Measurements from ENCODE around the gene TH.
"Not testable (repeated sequence)": the region's sequence is repeated elsewhere in the genome, so short reads cannot be mapped to it uniquely, and the experiment has no call there.

The TH gene

GRCh38 chr11:2179516-2179915 is 7.9 kb upstream of the TH start:
- TF ChIP-seq PKNOX1 (IDR thresholded peaks at IDR 0.05) = no peak
- no peak for TF ChIP-seq SP1 (IDR thresholded peaks at IDR 0.05)
- TF ChIP-seq ARNT (IDR thresholded peaks at IDR 0.05) = no peak
- no peak for TF ChIP-seq LEF1 (IDR thresholded peaks at IDR 0.05; ENCODE audit: borderline replicate concordance)
- no peak for TF ChIP-seq ZNF384 (IDR thresholded peaks at IDR 0.05)
- TF ChIP-seq CTBP1 (IDR thresholded peaks at IDR 0.05; ENCODE audit: borderline replicate concordance) = no peak
- ChIA-PET POLR2A (no interaction called here), CTCF (interaction anchor here (1.2 kb wide), 1 partner anchor 15 kb away, joined by 3 read pairs; no protein-coding TSS in a partner anchor)
- no peak for DNase-seq (ENCODE audit: extremely low spot score)

GRCh38 chr11:2178906-2179494 is 7.4 kb upstream of the TH start:
- POLR2A ChIA-PET = no interaction called here
- no peak for DNase-seq (ENCODE audit: extremely low spot score)
- CTCF ChIA-PET = interaction anchor here (1.2 kb wide), 1 partner anchor 15 kb away, joined by 3 read pairs; no protein-coding TSS in a partner anchor
- no peak for TF ChIP-seq NFRKB (IDR thresholded peaks at IDR 0.05)
- no peak for TF ChIP-seq ZNF384 (IDR thresholded peaks at IDR 0.05)
- no peak for TF ChIP-seq LEF1 (IDR thresholded peaks at IDR 0.05; ENCODE audit: borderline replicate concordance)
- no peak for TF ChIP-seq CTBP1 (IDR thresholded peaks at IDR 0.05; ENCODE audit: borderline replicate concordance)
- no peak for TF ChIP-seq FOXM1 (IDR thresholded peaks at IDR 0.05; ENCODE audit: borderline replicate concordance)
- no peak for TF ChIP-seq L3MBTL2 (conservative IDR thresholded peaks at IDR 0.05)
- TF ChIP-seq SP1 (IDR thresholded peaks at IDR 0.05) = no peak
- TF ChIP-seq SUZ12 (IDR thresholded peaks at IDR 0.05) = no peak
- no peak for TF ChIP-seq ELF4 (IDR thresholded peaks at IDR 0.05)
- no peak for TF ChIP-seq HDGF (IDR thresholded peaks at IDR 0.05; ENCODE audit: borderline replicate concordance)

GRCh38 chr11:2178055-2178773 is 6.6 kb upstream of the TH start:
- POLR2A ChIA-PET; DNase-seq (ENCODE audit: extremely low spot score): not testable (repeated sequence)
- CTCF ChIA-PET = interaction anchor here (1.2 kb wide), 1 partner anchor 16 kb away, joined by 3 read pairs; no protein-coding TSS in a partner anchor

- CTCF ChIA-PET = no interaction called here
- DNase-seq (ENCODE audit: extremely low spot score) = no peak
- POLR2A ChIA-PET = no interaction called here
- no peak for TF ChIP-seq HDGF (IDR thresholded peaks at IDR 0.05; ENCODE audit: borderline replicate concordance)
- no peak for TF ChIP-seq ZNF384 (IDR thresholded peaks at IDR 0.05)
- no peak for TF ChIP-seq FOXA1 (IDR thresholded peaks at IDR 0.05)
- no peak for TF ChIP-seq SP1 (IDR thresholded peaks at IDR 0.05)
- TF ChIP-seq FOXM1 (IDR thresholded peaks at IDR 0.05; ENCODE audit: borderline replicate concordance) = no peak
- no peak for TF ChIP-seq SUZ12 (IDR thresholded peaks at IDR 0.05)
- TF ChIP-seq LEF1 (IDR thresholded peaks at IDR 0.05; ENCODE audit: borderline replicate concordance) = no peak
- TF ChIP-seq ARNT (IDR thresholded peaks at IDR 0.05) = no peak
- TF ChIP-seq NFRKB (IDR thresholded peaks at IDR 0.05) = no peak
These were observed 5.5 kb upstream of the TH start for GRCh38 chr11:2177076-2177475.

GRCh38 chr11:2176389-2176900 is 4.8 kb upstream of the TH start:
- ChIA-PET POLR2A (no interaction called here), CTCF (no interaction called here)
- TF ChIP-seq NFRKB (IDR thresholded peaks at IDR 0.05) = no peak
- TF ChIP-seq SUZ12 (IDR thresholded peaks at IDR 0.05) = no peak
- TF ChIP-seq ELF4 (IDR thresholded peaks at IDR 0.05) = no peak
- no peak for TF ChIP-seq ARNT (IDR thresholded peaks at IDR 0.05)

GRCh38 chr11:2175659-2176058 is 4.0 kb upstream of the TH start:
- ChIA-PET POLR2A (no interaction called here), CTCF (no interaction called here)
- TF ChIP-seq TARDBP (IDR thresholded peaks at IDR 0.05) (no peak), PKNOX1 (IDR thresholded peaks at IDR 0.05) (no peak), ZNF384 (IDR thresholded peaks at IDR 0.05) (no peak), ARNT (IDR thresholded peaks at IDR 0.05) (no peak), CTBP1 (IDR thresholded peaks at IDR 0.05; ENCODE audit: borderline replicate concordance) (no peak), FOXK2 (IDR thresholded peaks at IDR 0.05) (no peak), SUZ12 (IDR thresholded peaks at IDR 0.05) (no peak), LEF1 (IDR thresholded peaks at IDR 0.05; ENCODE audit: borderline replicate concordance) (no peak), FOXA1 (IDR thresholded peaks at IDR 0.05) (no peak), NFRKB (IDR thresholded peaks at IDR 0.05) (no peak), L3MBTL2 (conservative IDR thresholded peaks at IDR 0.05) (no peak), FOXM1 (IDR thresholded peaks at IDR 0.05; ENCODE audit: borderline replicate concordance) (no peak), ELF4 (IDR thresholded peaks at IDR 0.05) (no peak), HDGF (IDR thresholded peaks at IDR 0.05; ENCODE audit: borderline replicate concordance) (no peak), BHLHE40 (IDR thresholded peaks at IDR 0.05; ENCODE audit: borderline replicate concordance) (no peak), SP1 (IDR thresholded peaks at IDR 0.05) (no peak)
- DNase-seq (ENCODE audit: extremely low spot score) = no peak

More at GRCh38 chr11:2176389-2176900, 4.8 kb upstream of the TH start:
- no peak for DNase-seq (ENCODE audit: extremely low spot score)

- CTCF ChIA-PET = interaction anchor here (0.7 kb wide), 1 partner anchor 243 kb away, joined by 9 read pairs; no protein-coding TSS in a partner anchor
- no peak for DNase-seq (ENCODE audit: extremely low spot score)
- POLR2A ChIA-PET = no interaction called here
These were observed 2.7 kb upstream of the TH start for GRCh38 chr11:2174361-2174760.

More at GRCh38 chr11:2174361-2174760, 2.7 kb upstream of the TH start:
- TF ChIP-seq FOXK2 (IDR thresholded peaks at IDR 0.05) (no peak), BHLHE40 (IDR thresholded peaks at IDR 0.05; ENCODE audit: borderline replicate concordance) (no peak), ZNF384 (IDR thresholded peaks at IDR 0.05) (no peak), SUZ12 (IDR thresholded peaks at IDR 0.05) (no peak), TARDBP (IDR thresholded peaks at IDR 0.05) (no peak), CTBP1 (IDR thresholded peaks at IDR 0.05; ENCODE audit: borderline replicate concordance) (no peak), LEF1 (IDR thresholded peaks at IDR 0.05; ENCODE audit: borderline replicate concordance) (no peak), ELF4 (IDR thresholded peaks at IDR 0.05) (no peak), SP1 (IDR thresholded peaks at IDR 0.05) (no peak), PKNOX1 (IDR thresholded peaks at IDR 0.05) (no peak), L3MBTL2 (conservative IDR thresholded peaks at IDR 0.05) (no peak), HDGF (IDR thresholded peaks at IDR 0.05; ENCODE audit: borderline replicate concordance) (no peak), FOXA1 (IDR thresholded peaks at IDR 0.05) (no peak), NFRKB (IDR thresholded peaks at IDR 0.05) (no peak), ARNT (IDR thresholded peaks at IDR 0.05) (no peak), FOXM1 (IDR thresholded peaks at IDR 0.05; ENCODE audit: borderline replicate concordance) (no peak)

Measured in HEK293T (cell line).